IMR-90 (cell line): Measurements from ENCODE around the gene TMTC2. TPM values are rescaled to one million over a fixed set of nuclear protein-coding genes. Genes with fewer than 3 reads are reported as not detected.

Source experiments
- ATAC-seq: fragments of 200-7000 bp; cut with Tn5 transposase; 2 replicates; pipeline ENCODE4 v1.9.1; 2020; ENCODE audit warnings: low read depth, mild to moderate bottlenecking, moderate library complexity
- BruUV-seq: library from RNA; stranded (reverse); fragments of 400-500 nt; replicated peaks from 2 replicates; lab custom pipeline; 2021; lab: Mats Ljungman, UMichigan
- CTCF ChIA-PET: fragments of 300-600 bp; formaldehyde crosslinking; extraction: SDS; loops from one replicate; lab custom pipeline; 2021; ENCODE audit warnings: antibody characterized with exemption; lab: Yijun Ruan, JAX
- POLR2A ChIA-PET: fragments of 300-600 bp; sonication (Branson Sonifier 250); formaldehyde crosslinking; loops from one replicate; lab custom pipeline; 2022; ENCODE audit warnings: antibody characterized with exemption; ENCODE audit not compliant: unreplicated experiment; lab: Charles Lee
- DNase-seq: peaks from one replicate; pipeline ENCODE4 v3.0.0; 2013
- H2AFZ ChIP-seq: replicated peaks from 2 replicates; pipeline ENCODE3; 2013; ENCODE audit warnings: low read length, mild to moderate bottlenecking; ENCODE audit not compliant: poor library complexity
- H2AK5ac ChIP-seq: 2 replicates; pipeline ENCODE4 v1.6.1; 2013; ENCODE audit warnings: low read depth, low read length, inconsistent platforms
- H2AK9ac ChIP-seq: replicated peaks from 2 replicates; pipeline ENCODE3; 2013; ENCODE audit warnings: mild to moderate bottlenecking, low read depth, low read length, moderate library complexity; ENCODE audit not compliant: poor library complexity
- H2BK120ac ChIP-seq: 2 replicates; pipeline ENCODE4 v1.6.1; 2013; ENCODE audit warnings: low read depth, low read length, inconsistent platforms
- H2BK15ac ChIP-seq: 3 replicates; pipeline ENCODE4 v1.6.1; 2013; ENCODE audit warnings: low read depth, low read length, inconsistent platforms
- H2BK20ac ChIP-seq: 2 replicates; pipeline ENCODE4 v1.6.1; 2013; ENCODE audit warnings: low read depth, mild to moderate bottlenecking, inconsistent platforms, low read length, moderate library complexity
- H2BK5ac ChIP-seq: 2 replicates; pipeline ENCODE4 v1.6.1; 2013; ENCODE audit warnings: mild to moderate bottlenecking, low read depth, low read length, inconsistent platforms; ENCODE audit not compliant: poor library complexity, severe bottlenecking
- H3K14ac ChIP-seq: replicated peaks from 2 replicates; pipeline ENCODE4 v1.6.1; 2013; ENCODE audit warnings: low read depth, low read length, inconsistent platforms
- H3K18ac ChIP-seq: 2 replicates; pipeline ENCODE4 v1.6.1; 2013; ENCODE audit warnings: low read depth, low read length, control low read depth
- H3K23ac ChIP-seq: 2 replicates; pipeline ENCODE4 v1.6.1; 2013; ENCODE audit warnings: low read depth, low read length, inconsistent platforms
- H3K27ac ChIP-seq: 2 replicates; pipeline ENCODE4 v1.5.1; 2013; ENCODE audit warnings: mild to moderate bottlenecking, control low read depth, low read length; ENCODE audit not compliant: insufficient read depth
- H3K27me3 ChIP-seq: 2 replicates; pipeline ENCODE4 v1.6.1; 2013; ENCODE audit warnings: low read length; ENCODE audit not compliant: control insufficient read depth, insufficient read depth
- H3K36me3 ChIP-seq: 2 replicates; pipeline ENCODE4 v1.6.1; 2013; ENCODE audit warnings: low read length, mixed read lengths; ENCODE audit not compliant: control insufficient read depth, insufficient read depth
- H3K4ac ChIP-seq: 2 replicates; pipeline ENCODE4 v1.6.1; 2013; ENCODE audit warnings: low read depth, low read length, inconsistent platforms
- H3K4me1 ChIP-seq: 2 replicates; pipeline ENCODE4 v1.6.1; 2013; ENCODE audit warnings: low read length, mixed read lengths; ENCODE audit not compliant: control insufficient read depth, insufficient read depth
- H3K4me2 ChIP-seq: 2 replicates; pipeline ENCODE4 v1.6.1; 2013; ENCODE audit warnings: low read depth, mild to moderate bottlenecking, control low read depth, low read length, moderate library complexity
- H3K4me3 ChIP-seq: 2 replicates; pipeline ENCODE4 v1.5.1; 2013; ENCODE audit warnings: low read depth, mild to moderate bottlenecking, control low read depth, low read length, moderate library complexity; ENCODE audit not compliant: insufficient read depth
- H3K56ac ChIP-seq: 2 replicates; pipeline ENCODE4 v1.6.1; 2013; ENCODE audit warnings: low read length, inconsistent platforms; ENCODE audit not compliant: insufficient read depth; ENCODE audit errors: extremely low read depth
- H3K79me1 ChIP-seq, 2 experiments: 2 replicates each; pipeline ENCODE4 v1.6.1; 2013; ENCODE audit warnings: low read length in 2 of 2, inconsistent platforms in 1 of 2, low read depth in 1 of 2
- H3K9ac ChIP-seq: 2 replicates; pipeline ENCODE4 v1.6.1; 2013; ENCODE audit warnings: low read depth, low read length, control low read depth
- H3K9me1 ChIP-seq: 2 replicates; pipeline ENCODE4 v1.6.1; 2013; ENCODE audit warnings: low read length, inconsistent platforms; ENCODE audit not compliant: insufficient read depth
- H3K9me3 ChIP-seq: 2 replicates; pipeline ENCODE4 v1.6.1; 2013; ENCODE audit warnings: low read length; ENCODE audit not compliant: control insufficient read depth, insufficient read depth
- H4K20me1 ChIP-seq: 2 replicates; pipeline ENCODE4 v1.6.1; 2013; ENCODE audit warnings: low read length, inconsistent platforms; ENCODE audit not compliant: insufficient read depth
- H4K5ac ChIP-seq: 2 replicates; pipeline ENCODE4 v1.6.1; 2013; ENCODE audit warnings: mild to moderate bottlenecking, low read depth, low read length, control low read depth
- H4K8ac ChIP-seq, 2 experiments: 2 replicates each; pipeline ENCODE4 v1.6.1; 2013; ENCODE audit warnings: low read depth in 2 of 2, low read length in 2 of 2, control low read depth in 1 of 2, inconsistent platforms in 1 of 2
- H4K91ac ChIP-seq: 2 replicates; pipeline ENCODE4 v1.6.1; 2013; ENCODE audit warnings: low read depth, low read length, inconsistent platforms; ENCODE audit not compliant: insufficient read depth
- CEBPB ChIP-seq: IDR thresholded peaks from 2 replicates; pipeline ENCODE4 v1.6.1; 2012; ENCODE audit warnings: low read depth, low read length, improper control_type of control experiment
- CTCF ChIP-seq: conservative IDR thresholded peaks from 2 replicates; pipeline ENCODE4 v1.5.1; 2012; ENCODE audit warnings: mild to moderate bottlenecking, low read depth, low read length, improper control_type of control experiment
- FOS ChIP-seq: fragments of 150-350 bp; IDR thresholded peaks from 2 replicates; pipeline ENCODE4 v1.6.1; 2016; ENCODE audit warnings: low read depth, low read length
- MAFK ChIP-seq: IDR thresholded peaks from 2 replicates; pipeline ENCODE4 v1.6.1; 2012; ENCODE audit warnings: low read depth, low read length, improper control_type of control experiment
- MAZ ChIP-seq: IDR thresholded peaks from 2 replicates; pipeline ENCODE4 v1.6.1; 2012; ENCODE audit warnings: low read depth, mild to moderate bottlenecking, low read length, improper control_type of control experiment, moderate library complexity, borderline replicate concordance
- MXI1 ChIP-seq: IDR thresholded peaks from 2 replicates; pipeline ENCODE4 v1.6.1; 2012; ENCODE audit warnings: low read depth, mild to moderate bottlenecking, low read length, moderate library complexity, borderline replicate concordance
- POLR2A ChIP-seq: IDR thresholded peaks from 2 replicates; pipeline ENCODE4 v1.6.1; 2012; ENCODE audit warnings: mild to moderate bottlenecking, low read depth, low read length
- RAD21 ChIP-seq: IDR thresholded peaks from 2 replicates; pipeline ENCODE4 v1.6.1; 2012; ENCODE audit warnings: low read length, improper control_type of control experiment
- WGBS, 2 experiments: methylation state at CpG; one replicate each; pipeline versions ENCODE4 v1.1.5 to v1.1.7; 2013; ENCODE audit warnings: missing lambda C conversion rate in 2 of 2; ENCODE audit not compliant: insufficient read length in 1 of 2; ENCODE audit errors: extremely low coverage in 2 of 2; 5-methylcytosine and 5-hydroxymethylcytosine counted together
- dilution Hi-C: fragments of 300-500 bp; cut with HindIII; formaldehyde crosslinking; loops from one replicate; pipeline ENCODE4 v1.14.3; 2018; ENCODE audit warnings: low sequenced_read_pairs; ENCODE audit not compliant: unreplicated experiment
- in situ Hi-C: fragments of 300-500 bp; cut with MboI; formaldehyde crosslinking; loops from 3 replicates; pipeline ENCODE4 v1.14.3; 2019; ENCODE audit warnings: low sequenced_read_pairs, inconsistent platforms, mixed read lengths
- intact Hi-C: fragments of 100-400 bp; cut with micrococcal nuclease; formaldehyde crosslinking; loops from 2 replicates; pipeline ENCODE4 v1.10.0; 2022
- polyA plus RNA-seq, 3 experiments: library from polyadenylated mRNA; depleted of rRNA; stranded (reverse); fragments of >200 nt; gene quantifications; 2 replicates each; pipeline ENCODE4 v1.2.3, GENCODE V29; 2012; ENCODE audit warnings: low replicate concordance in 1 of 3
- total RNA-seq: library from RNA; depleted of rRNA; stranded (reverse); fragments of >200 nt; gene quantifications from 2 replicates; pipeline ENCODE4 v1.2.3, GENCODE V29; 2012

TMTC2 gene
- total and polyA plus RNA-seq, 2 of the 4 experiments (the other 2 are of a cell fraction) = 0.56 to 1.4 TPM

GRCh38 chr12:82787016-82787415, 100.3 kb downstream of the TMTC2 start:
- intact Hi-C loops = no loop called here
- no peak for ATAC-seq
- H4K20me1 ChIP-seq = no peaks in the 10 kb centered on the region
- no peak overlapping the region for H3K4ac ChIP-seq
- no peak overlapping the region for H3K4me2 ChIP-seq
- H3K79me1 ChIP-seq = no peaks in the 10 kb centered on the region
- no peaks in the 10 kb centered on the region for H3K27me3 ChIP-seq
- no peak overlapping the region for H4K5ac ChIP-seq
- H3K9ac ChIP-seq = no peak overlapping the region
- no peak overlapping the region for H2BK20ac ChIP-seq
- CTCF ChIA-PET = no interaction called here
- no peak overlapping the region for H3K56ac ChIP-seq
- H3K9me1 ChIP-seq = no peaks in the 10 kb centered on the region
- H3K27ac ChIP-seq = no peak overlapping the region
- TF ChIP-seq CEBPB (no peak), POLR2A (no peak), FOS (no peak), CTCF (no peak), MAFK (no peak), MAZ (no peak), RAD21 (no peak), MXI1 (no peak)
- H2AFZ ChIP-seq = no peak overlapping the region
- H3K4me3 ChIP-seq = no peak overlapping the region
- in situ Hi-C loops = no loop called here
- BruUV-seq = no TSS peak
- H3K18ac ChIP-seq = no peak overlapping the region
- DNase-seq = no peak
- no peaks in the 10 kb centered on the region for H3K36me3 ChIP-seq
- H3K9me3 ChIP-seq = no peaks in the 10 kb centered on the region; the same call in 1 of the 2 replicates
- POLR2A ChIA-PET = no interaction called here
- no peak overlapping the region for H3K14ac ChIP-seq
- H4K91ac ChIP-seq = no peak overlapping the region
- H3K4me1 ChIP-seq = no peaks in the 10 kb centered on the region
- no CpG with 5 or more reads among the region's 1 CpG for WGBS, 2 experiments
- dilution Hi-C loops = no loop called here
- no peak overlapping the region for H4K8ac ChIP-seq
- H3K23ac ChIP-seq = no peak overlapping the region
- no peak overlapping the region for H2BK120ac ChIP-seq
- H2BK15ac ChIP-seq = no peak overlapping the region
- H2AK9ac ChIP-seq = no peak overlapping the region
- no peak overlapping the region for H2BK5ac ChIP-seq
- no peak overlapping the region for H2AK5ac ChIP-seq
